ENCODE data around the gene PCBP3.

Gene PCBP3

DNA sequence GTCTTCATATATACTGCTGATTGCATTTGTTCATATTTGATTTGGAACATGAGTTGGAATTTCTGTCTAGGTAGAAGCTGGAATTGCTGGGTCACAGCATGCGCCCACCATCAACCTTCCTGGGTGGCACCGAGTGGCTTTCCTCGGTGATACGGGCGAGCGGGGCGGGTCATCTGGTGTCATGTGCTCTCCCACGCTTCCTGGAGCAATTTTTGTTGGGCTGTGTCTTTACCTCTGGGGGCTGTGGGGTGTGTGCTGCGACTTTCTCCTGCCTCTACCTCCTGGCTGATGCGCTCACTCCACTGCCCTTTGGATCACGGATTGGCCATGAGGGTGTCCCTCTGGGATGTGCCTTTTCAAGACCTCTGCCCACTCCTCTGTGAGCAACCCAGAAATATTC is 229.4 kb downstream of the PCBP3 start:
- DNase-seq (ENCODE audit: low read depth), result no peak
- H3K4me3 ChIP-seq (replicated peaks; ENCODE audit: low read depth, low read length), result no peak overlapping the region
- TF ChIP-seq, protein P1, sequence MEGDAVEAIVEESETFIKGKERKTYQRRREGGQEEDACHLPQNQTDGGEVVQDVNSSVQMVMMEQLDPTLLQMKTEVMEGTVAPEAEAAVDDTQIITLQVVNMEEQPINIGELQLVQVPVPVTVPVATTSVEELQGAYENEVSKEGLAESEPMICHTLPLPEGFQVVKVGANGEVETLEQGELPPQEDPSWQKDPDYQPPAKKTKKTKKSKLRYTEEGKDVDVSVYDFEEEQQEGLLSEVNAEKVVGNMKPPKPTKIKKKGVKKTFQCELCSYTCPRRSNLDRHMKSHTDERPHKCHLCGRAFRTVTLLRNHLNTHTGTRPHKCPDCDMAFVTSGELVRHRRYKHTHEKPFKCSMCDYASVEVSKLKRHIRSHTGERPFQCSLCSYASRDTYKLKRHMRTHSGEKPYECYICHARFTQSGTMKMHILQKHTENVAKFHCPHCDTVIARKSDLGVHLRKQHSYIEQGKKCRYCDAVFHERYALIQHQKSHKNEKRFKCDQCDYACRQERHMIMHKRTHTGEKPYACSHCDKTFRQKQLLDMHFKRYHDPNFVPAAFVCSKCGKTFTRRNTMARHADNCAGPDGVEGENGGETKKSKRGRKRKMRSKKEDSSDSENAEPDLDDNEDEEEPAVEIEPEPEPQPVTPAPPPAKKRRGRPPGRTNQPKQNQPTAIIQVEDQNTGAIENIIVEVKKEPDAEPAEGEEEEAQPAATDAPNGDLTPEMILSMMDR (IDR thresholded peaks at IDR 0.05; ENCODE audit: low read length, missing control alignments), result no peak

DNA sequence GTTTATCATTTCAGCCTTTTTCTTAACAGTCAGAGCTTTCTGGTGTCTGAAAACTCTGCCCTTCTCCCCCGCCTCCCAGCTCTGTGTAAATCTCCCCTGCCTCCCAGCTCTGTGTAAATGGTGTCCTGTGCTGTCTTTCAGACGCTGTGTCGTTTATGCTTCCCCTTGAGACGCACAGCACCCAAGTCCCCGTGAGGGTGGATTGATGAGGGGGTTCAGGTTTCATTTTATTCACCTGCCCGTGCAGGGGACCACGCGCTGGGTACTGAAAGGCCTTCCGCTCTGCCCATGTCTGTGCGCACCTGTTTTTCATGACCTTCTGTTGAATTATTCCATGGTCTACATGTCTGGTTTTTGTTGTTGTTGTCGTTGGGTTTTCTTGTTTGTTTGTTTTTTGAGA is 229.9 kb downstream of the PCBP3 start:
- H3K4me3 ChIP-seq (replicated peaks; ENCODE audit: low read depth, low read length), result no peak overlapping the region
- TF ChIP-seq, protein P1 (IDR thresholded peaks at IDR 0.05; ENCODE audit: low read length, missing control alignments), result no peak
- DNase-seq (ENCODE audit: low read depth), result no peak

DNA sequence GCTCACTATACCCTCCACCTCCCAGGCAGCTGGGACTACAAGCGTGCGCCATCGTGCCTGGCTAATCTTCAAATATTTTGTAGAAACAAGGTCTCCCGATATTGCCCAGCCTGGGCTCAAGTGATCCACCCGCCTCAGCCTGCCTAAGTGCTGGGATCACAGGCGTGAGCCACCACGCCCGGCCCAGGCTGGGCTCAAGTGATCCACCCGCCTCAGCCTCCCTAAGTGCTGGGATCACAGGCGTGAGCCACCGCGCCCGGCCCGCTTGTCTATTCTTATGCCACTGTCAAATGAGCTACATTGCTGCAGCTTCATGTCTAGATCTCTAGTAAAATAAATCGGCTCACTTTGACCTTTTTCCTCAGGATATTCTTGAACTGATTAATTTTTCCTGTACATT is 230.3 kb downstream of the PCBP3 start:
- no peak overlapping the region for H3K4me3 ChIP-seq (replicated peaks; ENCODE audit: low read depth, low read length)
- no peak for DNase-seq (ENCODE audit: low read depth)
- TF ChIP-seq, protein P1 (IDR thresholded peaks at IDR 0.05; ENCODE audit: low read length, missing control alignments), result no peak

DNA sequence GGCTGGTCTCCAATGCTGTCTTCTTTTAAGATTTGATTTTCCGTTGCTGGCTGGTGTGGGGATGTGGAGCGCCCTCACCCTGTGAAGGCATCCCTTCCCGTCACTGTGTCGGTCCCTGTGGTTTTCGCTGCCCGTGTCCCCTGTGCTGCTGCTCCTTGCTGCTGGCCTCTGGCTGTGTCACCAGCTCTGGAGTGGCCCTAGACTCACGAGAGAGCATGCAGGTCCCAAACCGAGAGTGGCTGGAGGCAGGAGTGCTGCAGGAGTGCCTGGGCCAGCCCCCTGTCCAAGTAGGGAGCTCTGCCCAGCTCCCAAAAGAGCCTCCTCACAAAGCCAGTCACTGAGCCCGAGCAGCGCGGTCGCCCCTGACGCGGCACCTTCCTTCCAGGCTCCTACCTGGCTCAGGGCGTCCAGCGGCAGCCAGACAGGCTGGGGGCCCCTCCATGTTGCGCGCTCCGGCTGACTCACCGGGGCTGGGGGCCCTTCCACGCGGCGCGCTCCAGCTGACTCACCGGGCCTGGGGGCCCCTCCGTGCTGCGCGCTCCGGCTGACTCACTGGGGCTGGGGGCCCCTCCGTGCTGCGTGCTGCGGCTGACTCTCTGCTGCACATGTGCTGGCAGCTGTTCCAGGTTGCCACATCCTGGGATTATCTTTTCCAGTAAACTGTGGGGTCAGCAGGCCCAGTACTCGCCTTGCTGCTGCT is 231.3 kb downstream of the PCBP3 start:
- H3K4me3 ChIP-seq (replicated peaks; ENCODE audit: low read depth, low read length), result peak overlapping the region; percentile 32
- TF ChIP-seq, protein P1 (IDR thresholded peaks at IDR 0.05; ENCODE audit: low read length, missing control alignments), result no peak
- peak; percentile 94 for DNase-seq (ENCODE audit: low read depth)

DNA sequence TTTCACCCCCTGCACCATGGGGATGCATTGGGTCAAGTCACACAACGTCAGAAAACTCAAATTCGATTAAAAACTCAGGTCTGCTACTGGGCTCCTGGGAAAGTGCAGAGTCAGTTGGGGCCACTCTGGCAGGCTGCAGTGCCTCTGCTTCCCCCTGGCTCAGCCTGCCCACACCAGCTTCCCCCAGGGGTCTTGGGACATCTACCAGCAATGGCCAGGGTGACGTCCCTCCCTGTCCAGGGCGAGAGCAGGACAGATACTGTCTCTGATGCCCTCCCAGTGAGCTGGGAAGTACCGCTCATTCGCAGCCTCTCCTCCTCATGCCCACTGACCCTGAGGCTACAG is 231.9 kb downstream of the PCBP3 start:
- TF ChIP-seq, protein P1 (IDR thresholded peaks at IDR 0.05; ENCODE audit: low read length, missing control alignments), result no peak
- H3K4me3 ChIP-seq (replicated peaks; ENCODE audit: low read depth, low read length), result no peak overlapping the region
- DNase-seq (ENCODE audit: low read depth), result no peak

DNA sequence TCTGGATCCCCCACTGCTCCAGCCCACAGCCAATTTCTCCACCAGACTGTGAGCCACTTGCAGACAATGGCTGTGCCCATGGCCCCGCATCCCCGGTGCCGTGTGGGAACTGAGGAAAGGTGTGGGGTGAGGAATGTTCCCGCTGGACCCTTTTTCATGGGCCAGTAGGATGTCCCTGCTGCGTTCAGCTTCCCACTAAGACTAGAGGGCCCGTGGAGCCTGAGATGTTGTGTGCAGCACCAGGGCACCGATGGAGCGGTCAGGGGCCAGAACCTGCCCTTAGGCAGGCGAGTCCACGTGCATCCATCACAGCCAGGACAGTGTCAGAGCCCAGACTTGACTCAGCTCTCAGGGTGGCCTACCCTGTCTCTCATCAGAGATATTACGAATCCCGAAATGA is 232.4 kb downstream of the PCBP3 start:
- no peak for DNase-seq (ENCODE audit: low read depth)
- TF ChIP-seq, protein P1 (IDR thresholded peaks at IDR 0.05; ENCODE audit: low read length, missing control alignments), result no peak
- H3K4me3 ChIP-seq (replicated peaks; ENCODE audit: low read depth, low read length), result no peak overlapping the region
